GM19193 (cell line): ENCODE measurements around the gene CAMKMT.

Source experiments
- POLR2A ChIP-seq: IDR thresholded peaks from 4 replicates; pipeline ENCODE4 v1.6.1; 2011; ENCODE audit not compliant: insufficient read depth, insufficient read length; ENCODE audit errors: extremely low read depth

Gene CAMKMT

DNA sequence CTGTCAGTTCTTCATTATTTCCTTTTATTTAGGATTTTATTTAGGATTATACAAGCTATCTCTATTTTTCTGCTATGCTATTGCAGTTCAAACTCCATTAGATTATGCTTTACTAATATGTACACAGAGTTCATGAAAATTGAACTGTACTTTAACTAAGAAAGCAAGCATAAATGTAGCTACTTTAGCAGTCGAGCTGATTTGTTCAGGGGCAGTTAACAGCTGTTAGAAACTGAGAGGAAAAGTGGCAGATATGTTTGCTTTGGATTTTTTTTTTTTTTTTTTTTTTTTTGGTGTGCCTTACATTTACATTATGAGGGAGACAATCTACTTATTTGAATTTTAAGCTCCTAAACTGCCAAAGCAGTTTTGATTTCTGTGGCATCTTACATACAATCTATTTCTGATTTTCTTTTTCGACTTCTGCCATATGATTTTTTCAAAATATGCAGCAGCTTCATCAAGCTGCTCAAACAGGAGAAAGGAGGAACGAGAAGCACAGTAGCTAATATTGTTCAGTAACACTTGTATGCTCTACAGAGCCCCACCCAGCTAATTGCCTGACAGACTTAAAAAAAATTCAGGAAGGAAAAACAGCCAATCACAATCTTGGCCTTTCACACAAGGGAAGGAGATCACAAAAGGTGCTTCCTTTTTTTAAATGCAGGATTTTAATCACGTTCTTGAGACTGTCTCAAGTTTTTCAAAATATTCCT, 346.4 kb downstream of the CAMKMT start:
- no peak for TF ChIP-seq POLR2A

- TF ChIP-seq POLR2A: no peak
These were observed 346.9 kb downstream of the CAMKMT start for GRCh38 chr2:44708661-44709000.

- TF ChIP-seq POLR2A: no peak
These were observed 351.4 kb downstream of the CAMKMT start for GRCh38 chr2:44713170-44713569.

- TF ChIP-seq POLR2A: no peak
These were observed 353.9 kb downstream of the CAMKMT start for GRCh38 chr2:44715671-44716081.

GRCh38 chr2:44716131-44716530, 354.4 kb downstream of the CAMKMT start:
- no peak for TF ChIP-seq POLR2A

- TF ChIP-seq POLR2A: no peak
These were observed 356.7 kb downstream of the CAMKMT start for GRCh38 chr2:44718431-44718830.

- TF ChIP-seq POLR2A: no peak
These were observed 357.8 kb downstream of the CAMKMT start for GRCh38 chr2:44719562-44719961.

DNA sequence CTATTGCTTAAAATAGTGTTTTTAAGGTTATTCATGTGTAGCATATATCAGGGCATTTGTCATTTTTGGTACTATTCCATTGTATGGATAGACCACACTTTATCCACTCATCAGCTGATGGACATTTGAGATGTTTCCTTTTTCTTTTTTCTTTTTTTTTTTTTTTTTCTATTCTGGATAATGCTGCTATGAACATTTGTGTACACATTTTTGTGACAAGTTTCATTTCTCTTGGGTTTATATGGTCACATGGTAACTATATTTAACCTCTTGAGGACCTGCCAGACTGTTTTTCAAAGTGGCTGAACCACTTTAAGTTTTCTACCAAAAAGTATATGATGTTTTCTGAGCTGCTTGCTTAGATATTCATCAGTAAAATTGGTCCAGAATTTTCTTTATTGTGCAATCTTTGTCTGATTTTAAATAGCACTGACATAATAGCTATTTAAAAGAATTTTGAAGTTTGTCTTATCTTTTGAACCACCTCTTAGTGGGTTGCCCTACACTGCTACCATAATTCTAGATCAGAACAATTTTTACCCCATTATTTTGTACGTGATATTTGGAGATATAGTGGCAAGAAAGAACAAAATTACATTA, 360.4 kb downstream of the CAMKMT start:
- no peak for TF ChIP-seq POLR2A

- no peak for TF ChIP-seq POLR2A
These were observed 362.2 kb downstream of the CAMKMT start for GRCh38 chr2:44723921-44724320.

GRCh38 chr2:44730593-44730992, 368.8 kb downstream of the CAMKMT start:
- TF ChIP-seq POLR2A: no peak

- TF ChIP-seq POLR2A: no peak
These were observed 369.8 kb downstream of the CAMKMT start for GRCh38 chr2:44731505-44731904.

DNA sequence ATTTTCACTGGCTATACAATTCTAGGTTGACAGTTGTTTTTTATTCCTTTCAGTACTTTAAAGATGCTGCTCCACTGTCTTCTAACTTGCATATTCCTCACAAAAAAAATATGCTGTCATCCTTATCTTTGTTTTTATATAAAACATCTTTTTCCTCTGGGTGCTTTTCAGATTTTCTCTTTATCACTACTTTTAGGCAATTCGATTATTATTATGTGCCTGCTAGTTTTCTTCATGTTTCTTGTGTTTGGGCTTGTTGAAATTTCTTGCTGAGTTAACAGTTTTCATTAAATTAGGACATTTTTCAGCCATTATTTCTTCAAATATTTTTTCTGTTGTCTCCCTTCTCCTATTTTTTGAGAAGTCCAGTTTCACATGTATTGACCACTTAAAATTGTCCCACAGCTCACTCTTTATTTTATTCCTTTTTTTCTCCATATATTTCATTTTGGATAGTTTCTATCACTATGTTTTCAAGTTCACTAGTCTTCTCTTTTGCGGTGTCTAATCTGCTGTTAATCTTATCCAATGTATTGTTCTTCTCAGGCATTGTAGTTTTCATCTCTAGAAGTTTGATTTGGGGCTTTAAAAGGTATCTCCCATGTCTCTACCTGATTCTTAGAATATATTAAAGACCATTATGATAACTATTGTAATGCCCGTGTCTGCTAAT, 374.7 kb downstream of the CAMKMT start:
- no peak for TF ChIP-seq POLR2A

DNA sequence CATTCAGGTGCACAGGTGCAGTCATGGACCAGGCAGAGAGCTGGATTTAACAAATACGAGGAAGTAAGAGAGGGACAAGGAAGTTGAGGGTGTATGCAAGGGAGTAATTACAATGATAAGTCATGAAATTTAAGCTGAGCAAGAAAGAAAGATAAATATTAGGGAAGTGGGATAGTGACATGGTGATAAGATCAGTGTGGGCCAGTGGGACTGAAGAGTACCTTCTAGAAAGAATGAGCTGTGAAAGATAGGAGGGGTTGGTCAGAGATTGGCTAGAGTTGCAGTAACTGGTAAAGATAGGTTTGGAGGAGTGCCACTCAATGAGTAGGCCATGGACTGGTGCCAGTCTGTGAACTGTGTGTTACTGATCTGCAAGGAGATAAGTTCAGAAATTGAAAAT, 378.9 kb downstream of the CAMKMT start:
- TF ChIP-seq POLR2A: no peak

- TF ChIP-seq POLR2A: no peak
These were observed 379.8 kb downstream of the CAMKMT start for GRCh38 chr2:44741507-44741906.

GRCh38 chr2:44742057-44742456, 380.3 kb downstream of the CAMKMT start:
- TF ChIP-seq POLR2A: no peak

DNA sequence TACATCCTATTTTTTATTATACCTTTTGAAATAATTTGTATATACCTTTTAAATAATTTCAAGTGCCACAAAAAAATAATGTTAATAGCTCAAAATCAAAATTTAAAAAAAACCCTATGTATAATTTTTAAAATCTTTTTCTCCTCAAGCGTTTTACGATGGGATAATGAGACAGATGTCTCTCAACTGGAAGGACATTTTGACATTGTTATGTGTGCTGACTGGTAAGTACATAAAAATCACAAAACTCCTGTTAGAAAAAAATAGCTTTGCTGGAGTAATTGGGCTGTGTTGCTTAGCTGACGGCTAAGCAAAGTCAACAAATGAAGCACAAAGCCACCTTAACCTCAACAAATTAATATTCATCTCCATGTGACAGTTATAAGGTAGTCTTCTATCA, 381.7 kb downstream of the CAMKMT start:
- TF ChIP-seq POLR2A: no peak
